GM23248 (cell line): ENCODE measurements around the gene ENTPD8. TPM values are rescaled to one million over a fixed set of nuclear protein-coding genes. Genes with fewer than 3 reads are reported as not detected.

Experiments
- DNase-seq: peaks from one replicate; pipeline ENCODE4 v3.0.0-alpha.2; 2015
- H2AFZ ChIP-seq: fragments of 200-600 bp; sonication (generic); 2 replicates; pipeline ENCODE4 v1.6.1; 2016; ENCODE audit warnings: antibody characterized with exemption
- H3F3A ChIP-seq: fragments of 200-600 bp; sonication (generic); 2 replicates; pipeline ENCODE4 v1.6.1; 2016; ENCODE audit warnings: mild to moderate bottlenecking, antibody characterized with exemption, mixed run types; ENCODE audit not compliant: insufficient read depth
- H3K27ac ChIP-seq: fragments of 200-600 bp; sonication (generic); 2 replicates; pipeline ENCODE4 v1.5.1; 2016; ENCODE audit warnings: mild to moderate bottlenecking
- H3K27me3 ChIP-seq: fragments of 200-600 bp; sonication (generic); replicated peaks from 2 replicates; pipeline ENCODE4 v1.6.1; 2016; ENCODE audit warnings: mild to moderate bottlenecking; ENCODE audit not compliant: insufficient read depth
- H3K36me3 ChIP-seq: fragments of 200-600 bp; sonication (generic); 2 replicates; pipeline ENCODE4 v1.6.1; 2016; ENCODE audit warnings: low read depth, mild to moderate bottlenecking
- H3K4me1 ChIP-seq: fragments of 200-600 bp; sonication (generic); 2 replicates; pipeline ENCODE4 v1.6.1; 2016; ENCODE audit warnings: mild to moderate bottlenecking; ENCODE audit not compliant: insufficient read depth
- H3K4me2 ChIP-seq: fragments of 200-600 bp; sonication (generic); one replicate; pipeline ENCODE4 v1.6.1; 2016; ENCODE audit warnings: mild to moderate bottlenecking; ENCODE audit not compliant: unreplicated experiment
- H3K4me3 ChIP-seq: fragments of 200-600 bp; sonication (generic); 2 replicates; pipeline ENCODE4 v1.5.1; 2016; ENCODE audit warnings: mild to moderate bottlenecking
- H3K79me2 ChIP-seq: fragments of 200-600 bp; sonication (generic); 2 replicates; pipeline ENCODE4 v1.6.1; 2016; ENCODE audit warnings: mild to moderate bottlenecking; ENCODE audit not compliant: insufficient read depth
- H3K9ac ChIP-seq: fragments of 200-600 bp; sonication (generic); 2 replicates; pipeline ENCODE4 v1.6.1; 2016; ENCODE audit warnings: mild to moderate bottlenecking
- H3K9me2 ChIP-seq: fragments of 200-600 bp; sonication (generic); 2 replicates; pipeline ENCODE4 v1.6.1; 2016; ENCODE audit warnings: mixed run types, mild to moderate bottlenecking, moderate library complexity; ENCODE audit not compliant: insufficient read depth
- H3K9me3 ChIP-seq: fragments of 200-600 bp; sonication (generic); one replicate; pipeline ENCODE4 v1.6.1; 2017; ENCODE audit warnings: low read depth
- H4K20me1 ChIP-seq: fragments of 200-600 bp; sonication (generic); 2 replicates; pipeline ENCODE4 v1.6.0; 2016; ENCODE audit not compliant: insufficient read depth
- EZH2 ChIP-seq: fragments of 200-600 bp; sonication (generic); IDR thresholded peaks from 2 replicates; pipeline ENCODE4 v1.6.1; 2018; ENCODE audit warnings: antibody characterized with exemption, mild to moderate bottlenecking; ENCODE audit not compliant: insufficient read depth, poor library complexity, severe bottlenecking
- EZH2phosphoT487 ChIP-seq: fragments of 200-600 bp; sonication (generic); IDR thresholded peaks from 2 replicates; pipeline ENCODE4 v1.6.1; 2018; ENCODE audit warnings: antibody characterized with exemption, moderate library complexity, mild to moderate bottlenecking, low read depth; ENCODE audit not compliant: insufficient read depth
- WGBS, 2 experiments: methylation state at CpG; one replicate each; pipeline ENCODE4 v1.1.6; 2015 to 2017; ENCODE audit warnings: low lambda C conversion rate in 2 of 2, low coverage in 1 of 2; ENCODE audit errors: missing lambda C conversion rate in 2 of 2; 5-methylcytosine and 5-hydroxymethylcytosine counted together
- in situ Hi-C: fragments of 300-500 bp; cut with MboI; formaldehyde crosslinking; loops from 2 replicates; pipeline ENCODE4 v1.15.0; 2020
- polyA plus RNA-seq: library from polyadenylated mRNA; unstranded; fragments of >200 nt; fragmentation: Nextera tagmentation; extraction: Ambion mirVana; gene quantifications from 2 replicates; pipeline ENCODE4 v1.2.1, GENCODE V29; 2016
- total RNA-seq: library from RNA; depleted of rRNA; stranded (reverse); fragments of >200 nt; shearing (Covaris generic); gene quantifications from 2 replicates; pipeline ENCODE4 v1.2.3, GENCODE V29; 2014

The ENTPD8 gene
- total and polyA plus RNA-seq, 2 experiments from 2014 or later = not detected

GRCh38 chr9:137461663-137462395 is 20.7 kb upstream of the ENTPD8 start:
- Histone ChIP-seq H3K27me3 (no peaks in the 10 kb centered on the region), H3K79me2 (no peaks in the 10 kb centered on the region), H3K9me2 (no peaks in the 10 kb centered on the region), H4K20me1 (no peaks in the 10 kb centered on the region), H3K9ac (no peak overlapping the region), H3K9me3 (no peaks in the 10 kb centered on the region), H3K36me3 (no peaks in the 10 kb centered on the region), H3K27ac (no peak overlapping the region), H2AFZ (no peak overlapping the region), H3F3A (no peaks in the 10 kb centered on the region), H3K4me2 (no peak overlapping the region), H3K4me1 (no peaks in the 10 kb centered on the region), H3K4me3 (no peak overlapping the region)
- TF ChIP-seq EZH2 (no peak), EZH2phosphoT487 (no peak)
- no peak for DNase-seq
- WGBS, 2 experiments = 90 to 97% methylated on average over 35 to 52 of the region's 52 CpGs
- in situ Hi-C loops = no loop called here

- no peak overlapping the region for H3K4me2 ChIP-seq
- no peak overlapping the region for H2AFZ ChIP-seq
- no peaks in the 10 kb centered on the region for H3K27me3 ChIP-seq
- no peak overlapping the region for H3K4me3 ChIP-seq
- no peaks in the 10 kb centered on the region for H3K4me1 ChIP-seq
- H3K79me2 ChIP-seq = no peaks in the 10 kb centered on the region
- 86 to 91% methylated on average over 15 to 21 of the region's 21 CpGs for WGBS, 2 experiments
- in situ Hi-C loops = no loop called here
- H3K27ac ChIP-seq = no peak overlapping the region
- no peaks in the 10 kb centered on the region for H3F3A ChIP-seq
- no peaks in the 10 kb centered on the region for H4K20me1 ChIP-seq
- TF ChIP-seq EZH2phosphoT487 (no peak), EZH2 (no peak)
- H3K9ac ChIP-seq = no peak overlapping the region
- H3K9me2 ChIP-seq = no peaks in the 10 kb centered on the region
- no peaks in the 10 kb centered on the region for H3K36me3 ChIP-seq
- no peak for DNase-seq
- H3K9me3 ChIP-seq = no peaks in the 10 kb centered on the region
These were observed 20.1 kb upstream of the ENTPD8 start for GRCh38 chr9:137461316-137461662.

- H3K4me3 ChIP-seq = no peak overlapping the region
- no peak overlapping the region for H3K9ac ChIP-seq
- no peaks in the 10 kb centered on the region for H3K9me2 ChIP-seq
- no peaks in the 10 kb centered on the region for H3F3A ChIP-seq
- H3K4me2 ChIP-seq = no peak overlapping the region
- in situ Hi-C loops = no loop called here
- H2AFZ ChIP-seq = no peak overlapping the region
- TF ChIP-seq EZH2 = no peak
- TF ChIP-seq EZH2phosphoT487 = no peak
- no peaks in the 10 kb centered on the region for H3K9me3 ChIP-seq
- H3K36me3 ChIP-seq = no peaks in the 10 kb centered on the region
- H3K27me3 ChIP-seq = no peaks in the 10 kb centered on the region
- no peaks in the 10 kb centered on the region for H3K4me1 ChIP-seq
- H4K20me1 ChIP-seq = no peaks in the 10 kb centered on the region
- no peak for DNase-seq
- WGBS, 2 experiments = 92 to 94% methylated on average over 30 to 31 of the region's 31 CpGs
- no peaks in the 10 kb centered on the region for H3K79me2 ChIP-seq
- no peak overlapping the region for H3K27ac ChIP-seq
These were observed 19.5 kb upstream of the ENTPD8 start for GRCh38 chr9:137460363-137461315.

GRCh38 chr9:137459601-137460362 is 18.6 kb upstream of the ENTPD8 start:
- Histone ChIP-seq H3K79me2 (no peaks in the 10 kb centered on the region), H3K9ac (peak overlapping the region; percentile 87), H3K9me2 (no peaks in the 10 kb centered on the region), H3K27me3 (no peaks in the 10 kb centered on the region), H4K20me1 (no peaks in the 10 kb centered on the region), H3F3A (no peaks in the 10 kb centered on the region), H3K4me1 (no peaks in the 10 kb centered on the region), H3K9me3 (no peaks in the 10 kb centered on the region), H3K27ac (no peak overlapping the region), H3K4me3 (peak overlapping the region; percentile 83), H2AFZ (peak overlapping the region; percentile 87), H3K4me2 (peak overlapping the region; percentile 51), H3K36me3 (no peaks in the 10 kb centered on the region)
- no peak for DNase-seq
- no peak for TF ChIP-seq EZH2
- no peak for TF ChIP-seq EZH2phosphoT487
- in situ Hi-C loops = no loop called here
- WGBS, 2 experiments = 25 to 27% methylated on average over 13 to 14 of the region's 15 CpGs
